ENCODE measurements around the gene CLDN11. TPM values are rescaled to one million over a fixed set of nuclear protein-coding genes. Genes with fewer than 3 reads are reported as not detected.

Gene CLDN11
- total RNA-seq, 1 experiment from 2014 or later = 0.22 TPM

DNA sequence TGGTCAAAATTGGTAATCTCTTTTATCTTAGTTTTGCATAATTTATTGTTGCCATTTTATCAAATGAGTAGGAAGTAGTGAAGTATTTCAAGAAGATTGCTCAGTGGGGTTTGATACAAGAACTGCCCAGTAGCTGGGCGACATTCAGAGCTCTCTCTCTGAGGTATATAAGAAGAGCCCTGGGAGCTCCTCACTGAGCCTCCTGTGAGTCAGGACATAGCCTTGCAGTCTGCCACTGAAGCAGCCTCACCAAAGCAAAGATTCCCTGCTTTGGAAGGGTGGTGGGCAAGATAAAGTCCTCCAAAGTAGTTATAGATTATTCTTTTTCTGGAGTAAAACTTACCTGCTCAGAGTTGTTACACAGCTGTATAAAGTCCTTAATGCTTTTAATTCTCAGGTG, 35.1 kb upstream of the CLDN11 start:
- ATAC-seq (peak; percentile 42; the same call in 1 of the 2 replicates), DNase-seq (ENCODE audit: low read depth, low spot score) (no peak)
- Histone ChIP-seq H3K27me3 (ENCODE audit: insufficient read depth, low read length) (no peaks in the 10 kb centered on the region), H3K9me2 (ENCODE audit: insufficient read depth) (no peaks in the 10 kb centered on the region), H3K36me3 (ENCODE audit: control insufficient read depth in 1 of 2, insufficient read depth in 2 of 2, low read length in 2 of 2) (no peaks in the 10 kb centered on the region), H2AFZ (ENCODE audit: low read depth, low read length, poor library complexity, severe bottlenecking) (no peak overlapping the region), H3K4me1 (ENCODE audit: control insufficient read depth in 1 of 2, insufficient read depth in 2 of 2, low read length in 2 of 2) (no peaks in the 10 kb centered on the region), H3K9ac (ENCODE audit: low read length) (no peak overlapping the region), H3K4me2 (ENCODE audit: low read length) (no peak overlapping the region), H3K4me3 (replicated peaks in 1 of 2; ENCODE audit: low read depth in 1 of 2, low read length in 2 of 2) (no peak overlapping the region), H3K9me3 (ENCODE audit: control insufficient read depth in 1 of 2, insufficient read depth in 1 of 2, low read depth in 1 of 2, low read length in 2 of 2) (no peaks in the 10 kb centered on the region), H4K20me1 (ENCODE audit: insufficient read depth) (no peaks in the 10 kb centered on the region), H3K27ac (ENCODE audit: low read depth, low read length) (no peak overlapping the region), H3K79me2 (ENCODE audit: insufficient read depth, low read length) (no peaks in the 10 kb centered on the region)
- no peak for TF ChIP-seq EGR1 (IDR thresholded peaks at IDR 0.05; ENCODE audit: low read depth)
- TF ChIP-seq JUND (IDR thresholded peaks at IDR 0.05) = no peak
- TF ChIP-seq, protein P1, sequence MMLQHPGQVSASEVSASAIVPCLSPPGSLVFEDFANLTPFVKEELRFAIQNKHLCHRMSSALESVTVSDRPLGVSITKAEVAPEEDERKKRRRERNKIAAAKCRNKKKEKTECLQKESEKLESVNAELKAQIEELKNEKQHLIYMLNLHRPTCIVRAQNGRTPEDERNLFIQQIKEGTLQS (IDR thresholded peaks at IDR 0.05) = no peak
- TF ChIP-seq RAD21 (IDR thresholded peaks at IDR 0.05; ENCODE audit: low read depth) = no peak
- TF ChIP-seq, protein P2, sequence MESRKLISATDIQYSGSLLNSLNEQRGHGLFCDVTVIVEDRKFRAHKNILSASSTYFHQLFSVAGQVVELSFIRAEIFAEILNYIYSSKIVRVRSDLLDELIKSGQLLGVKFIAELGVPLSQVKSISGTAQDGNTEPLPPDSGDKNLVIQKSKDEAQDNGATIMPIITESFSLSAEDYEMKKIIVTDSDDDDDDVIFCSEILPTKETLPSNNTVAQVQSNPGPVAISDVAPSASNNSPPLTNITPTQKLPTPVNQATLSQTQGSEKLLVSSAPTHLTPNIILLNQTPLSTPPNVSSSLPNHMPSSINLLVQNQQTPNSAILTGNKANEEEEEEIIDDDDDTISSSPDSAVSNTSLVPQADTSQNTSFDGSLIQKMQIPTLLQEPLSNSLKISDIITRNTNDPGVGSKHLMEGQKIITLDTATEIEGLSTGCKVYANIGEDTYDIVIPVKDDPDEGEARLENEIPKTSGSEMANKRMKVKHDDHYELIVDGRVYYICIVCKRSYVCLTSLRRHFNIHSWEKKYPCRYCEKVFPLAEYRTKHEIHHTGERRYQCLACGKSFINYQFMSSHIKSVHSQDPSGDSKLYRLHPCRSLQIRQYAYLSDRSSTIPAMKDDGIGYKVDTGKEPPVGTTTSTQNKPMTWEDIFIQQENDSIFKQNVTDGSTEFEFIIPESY (IDR thresholded peaks at IDR 0.05; ENCODE audit: extremely low read depth, insufficient replicate concordance, low read length) = no peak
- TF ChIP-seq, protein P3, sequence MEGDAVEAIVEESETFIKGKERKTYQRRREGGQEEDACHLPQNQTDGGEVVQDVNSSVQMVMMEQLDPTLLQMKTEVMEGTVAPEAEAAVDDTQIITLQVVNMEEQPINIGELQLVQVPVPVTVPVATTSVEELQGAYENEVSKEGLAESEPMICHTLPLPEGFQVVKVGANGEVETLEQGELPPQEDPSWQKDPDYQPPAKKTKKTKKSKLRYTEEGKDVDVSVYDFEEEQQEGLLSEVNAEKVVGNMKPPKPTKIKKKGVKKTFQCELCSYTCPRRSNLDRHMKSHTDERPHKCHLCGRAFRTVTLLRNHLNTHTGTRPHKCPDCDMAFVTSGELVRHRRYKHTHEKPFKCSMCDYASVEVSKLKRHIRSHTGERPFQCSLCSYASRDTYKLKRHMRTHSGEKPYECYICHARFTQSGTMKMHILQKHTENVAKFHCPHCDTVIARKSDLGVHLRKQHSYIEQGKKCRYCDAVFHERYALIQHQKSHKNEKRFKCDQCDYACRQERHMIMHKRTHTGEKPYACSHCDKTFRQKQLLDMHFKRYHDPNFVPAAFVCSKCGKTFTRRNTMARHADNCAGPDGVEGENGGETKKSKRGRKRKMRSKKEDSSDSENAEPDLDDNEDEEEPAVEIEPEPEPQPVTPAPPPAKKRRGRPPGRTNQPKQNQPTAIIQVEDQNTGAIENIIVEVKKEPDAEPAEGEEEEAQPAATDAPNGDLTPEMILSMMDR (IDR thresholded peaks at IDR 0.05 in 2 of 3, conservative IDR thresholded peaks at IDR 0.05 in 1 of 3; ENCODE audit: borderline replicate concordance in 1 of 3, insufficient read depth in 1 of 3, low read depth in 2 of 3, low read length in 2 of 3) = no peak
- no peak for TF ChIP-seq SIN3A (IDR thresholded peaks at IDR 0.05; ENCODE audit: low read depth)
- no peak for TF ChIP-seq SP1 (IDR thresholded peaks at IDR 0.05; ENCODE audit: low read depth)
- TF ChIP-seq ELF1 (IDR thresholded peaks at IDR 0.05; ENCODE audit: borderline replicate concordance, low read depth) = no peak
- TF ChIP-seq POLR2A (IDR thresholded peaks at IDR 0.05; ENCODE audit: borderline replicate concordance, extremely low read depth, insufficient read depth, insufficient read length) = no peak
- TF ChIP-seq, protein P4, sequence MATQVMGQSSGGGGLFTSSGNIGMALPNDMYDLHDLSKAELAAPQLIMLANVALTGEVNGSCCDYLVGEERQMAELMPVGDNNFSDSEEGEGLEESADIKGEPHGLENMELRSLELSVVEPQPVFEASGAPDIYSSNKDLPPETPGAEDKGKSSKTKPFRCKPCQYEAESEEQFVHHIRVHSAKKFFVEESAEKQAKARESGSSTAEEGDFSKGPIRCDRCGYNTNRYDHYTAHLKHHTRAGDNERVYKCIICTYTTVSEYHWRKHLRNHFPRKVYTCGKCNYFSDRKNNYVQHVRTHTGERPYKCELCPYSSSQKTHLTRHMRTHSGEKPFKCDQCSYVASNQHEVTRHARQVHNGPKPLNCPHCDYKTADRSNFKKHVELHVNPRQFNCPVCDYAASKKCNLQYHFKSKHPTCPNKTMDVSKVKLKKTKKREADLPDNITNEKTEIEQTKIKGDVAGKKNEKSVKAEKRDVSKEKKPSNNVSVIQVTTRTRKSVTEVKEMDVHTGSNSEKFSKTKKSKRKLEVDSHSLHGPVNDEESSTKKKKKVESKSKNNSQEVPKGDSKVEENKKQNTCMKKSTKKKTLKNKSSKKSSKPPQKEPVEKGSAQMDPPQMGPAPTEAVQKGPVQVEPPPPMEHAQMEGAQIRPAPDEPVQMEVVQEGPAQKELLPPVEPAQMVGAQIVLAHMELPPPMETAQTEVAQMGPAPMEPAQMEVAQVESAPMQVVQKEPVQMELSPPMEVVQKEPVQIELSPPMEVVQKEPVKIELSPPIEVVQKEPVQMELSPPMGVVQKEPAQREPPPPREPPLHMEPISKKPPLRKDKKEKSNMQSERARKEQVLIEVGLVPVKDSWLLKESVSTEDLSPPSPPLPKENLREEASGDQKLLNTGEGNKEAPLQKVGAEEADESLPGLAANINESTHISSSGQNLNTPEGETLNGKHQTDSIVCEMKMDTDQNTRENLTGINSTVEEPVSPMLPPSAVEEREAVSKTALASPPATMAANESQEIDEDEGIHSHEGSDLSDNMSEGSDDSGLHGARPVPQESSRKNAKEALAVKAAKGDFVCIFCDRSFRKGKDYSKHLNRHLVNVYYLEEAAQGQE (IDR thresholded peaks at IDR 0.05; ENCODE audit: low read depth) = no peak
- TF ChIP-seq, protein P5, sequence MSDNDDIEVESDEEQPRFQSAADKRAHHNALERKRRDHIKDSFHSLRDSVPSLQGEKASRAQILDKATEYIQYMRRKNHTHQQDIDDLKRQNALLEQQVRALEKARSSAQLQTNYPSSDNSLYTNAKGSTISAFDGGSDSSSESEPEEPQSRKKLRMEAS (IDR thresholded peaks at IDR 0.05) = no peak
- TF ChIP-seq CEBPB (IDR thresholded peaks at IDR 0.05; ENCODE audit: low read depth) = no peak
- no peak for TF ChIP-seq POLR2AphosphoS5 (IDR thresholded peaks at IDR 0.05; ENCODE audit: low read depth, low read length)
- TF ChIP-seq ZNF274 (IDR thresholded peaks at IDR 0.05; ENCODE audit: low read depth, low read length) = no peak
- no peak for TF ChIP-seq YY1 (IDR thresholded peaks at IDR 0.05; ENCODE audit: extremely low read depth, insufficient replicate concordance, low read depth, low read length)
- no peak for TF ChIP-seq FOSL1 (IDR thresholded peaks at IDR 0.05; ENCODE audit: low read depth)
- ChIA-PET RAD21 (ENCODE audit: low non-redundant PET in 1 of 2, low total read pairs in 2 of 2, uncharacterized antibody in 2 of 2, unreplicated experiment in 2 of 2) (no interaction called here), CTCF (interaction anchor here (1.5 kb wide), 1 partner anchor 428 kb away, joined by 3 read pairs; no protein-coding TSS in a partner anchor), POLR2A (no interaction called here)
- intact Hi-C loops (cut with micrococcal nuclease) = no loop called here
- no TSS peak for BruUV-seq (replicated peaks)

All from HCT116 (cell line).